GM21619 (cell line): ENCODE measurements around the gene MRPL41.
"Not testable (repeated sequence)": the region's sequence is repeated elsewhere in the genome, so short reads cannot be mapped to it uniquely, and the experiment has no call there.

Experiments used
- ATAC-seq: cut with Tn5 transposase; IDR thresholded peaks from one replicate; pipeline ENCODE4 v1.9.1; 2021; ENCODE audit not compliant: unreplicated experiment

Gene MRPL41

GRCh38 chr9:137581361-137582285 is 29.9 kb downstream of the MRPL41 start:
- ATAC-seq, result no peak

- ATAC-seq, result no peak
Observed at GRCh38 chr9:137582286-137582860, 30.7 kb downstream of the MRPL41 start.

- no peak for ATAC-seq
Observed at GRCh38 chr9:137583347-137583746, 31.7 kb downstream of the MRPL41 start.

- ATAC-seq, result no peak
Observed at GRCh38 chr9:137583957-137584356, 32.3 kb downstream of the MRPL41 start.

- no peak for ATAC-seq
Observed at GRCh38 chr9:137586854-137587253, 35.2 kb downstream of the MRPL41 start.

- no peak for ATAC-seq
Observed at GRCh38 chr9:137588311-137588710, 36.6 kb downstream of the MRPL41 start.

- ATAC-seq, result no peak
Observed at GRCh38 chr9:137588891-137589290, 37.2 kb downstream of the MRPL41 start.

GRCh38 chr9:137589441-137590122 is 37.9 kb downstream of the MRPL41 start:
- ATAC-seq, result peak; percentile 11

- ATAC-seq, result peak; percentile 19
Observed at GRCh38 chr9:137590123-137590468, 38.4 kb downstream of the MRPL41 start.

- ATAC-seq, result peak; percentile 75
Observed at GRCh38 chr9:137590469-137591383, 39.0 kb downstream of the MRPL41 start, which contains the start of gene ZMYND19. Gene ZMYND19, minus strand, starts transcription at chr9:137590512. Its CDS starts 249 bp downstream, at chr9:137590263.

- no peak for ATAC-seq
Observed at GRCh38 chr9:137592767-137593166, 41.1 kb downstream of the MRPL41 start.

GRCh38 chr9:137593176-137593575 is 41.5 kb downstream of the MRPL41 start:
- no peak for ATAC-seq

GRCh38 chr9:137596577-137596976 is 44.9 kb downstream of the MRPL41 start:
- ATAC-seq, result not testable (repeated sequence)

GRCh38 chr9:137598943-137599342 is 47.3 kb downstream of the MRPL41 start:
- no peak for ATAC-seq
